MCF 10A (cell line): ENCODE results near the gene PLEKHA5. TPM values are rescaled to one million over a fixed set of nuclear protein-coding genes. Genes with fewer than 3 reads are reported as not detected.

Experiments used
- BruUV-seq: library from RNA; stranded (reverse); fragments of 400-500 nt; replicated peaks from 2 replicates; lab custom pipeline; 2021; lab: Mats Ljungman, UMichigan
- CTCF ChIA-PET: fragments of 300-600 bp; sonication (Branson Sonifier 250); formaldehyde crosslinking; extraction: SDS; loops from one replicate; lab custom pipeline; 2021; ENCODE audit warnings: antibody characterized with exemption, inconsistent platforms; lab: Yijun Ruan, JAX
- POLR2A ChIA-PET: fragments of 300-600, 350-650 bp; sonication (Branson Sonifier 250); formaldehyde crosslinking; extraction: SDS; loops from one replicate; lab custom pipeline; 2020; ENCODE audit warnings: antibody characterized with exemption, inconsistent platforms; lab: Yijun Ruan, JAX
- DNase-seq: peaks from one replicate; pipeline ENCODE4 v3.0.0-alpha.2; 2018; ENCODE audit not compliant: unreplicated experiment
- H3K27ac Mint-ChIP-seq: one replicate; pipeline ENCODE4 v1.8.0; 2022; ENCODE audit warnings: mild to moderate bottlenecking, low read depth, mixed read lengths; ENCODE audit not compliant: unreplicated experiment
- H3K27me3 Mint-ChIP-seq: one replicate; pipeline ENCODE4 v1.8.0; 2022; ENCODE audit warnings: mixed read lengths; ENCODE audit not compliant: insufficient read depth, unreplicated experiment
- H3K36me3 Mint-ChIP-seq: one replicate; pipeline ENCODE4 v1.8.0; 2022; ENCODE audit warnings: mild to moderate bottlenecking, moderate library complexity, mixed read lengths; ENCODE audit not compliant: insufficient read depth, unreplicated experiment
- H3K4me1 Mint-ChIP-seq: one replicate; pipeline ENCODE4 v1.8.0; 2022; ENCODE audit warnings: mixed read lengths; ENCODE audit not compliant: insufficient read depth, unreplicated experiment
- H3K4me3 Mint-ChIP-seq: one replicate; pipeline ENCODE4 v1.8.0; 2022; ENCODE audit warnings: mild to moderate bottlenecking, moderate library complexity, mixed read lengths; ENCODE audit not compliant: unreplicated experiment
- H3K9me3 Mint-ChIP-seq: one replicate; pipeline ENCODE4 v1.8.0; 2022; ENCODE audit warnings: mixed read lengths; ENCODE audit not compliant: unreplicated experiment
- CTCF ChIP-seq: fragments of 200-600 bp; IDR thresholded peaks from one replicate; pipeline ENCODE4 v1.8.0; 2022; ENCODE audit warnings: antibody characterized with exemption, mild to moderate bottlenecking; ENCODE audit not compliant: unreplicated experiment
- intact Hi-C: fragments of 100-400 bp; cut with micrococcal nuclease; formaldehyde crosslinking; loops from 2 replicates; pipeline ENCODE4 v1.14.1; 2022
- total RNA-seq: library from RNA; stranded (reverse); gene quantifications from 2 replicates; pipeline ENCODE4 v1.2.3, GENCODE V29; 2022

Gene PLEKHA5
- total RNA-seq, 1 experiment from 2014 or later, result 25.2 TPM

GRCh38 chr12:19127270-19127669, 2.3 kb upstream of the PLEKHA5 start:
- ChIA-PET CTCF (interaction anchor here (0.7 to 2.4 kb wide), 4 partner anchors 9 to 698 kb away, joined by 3 to 10 read pairs (median 4); no protein-coding TSS in a partner anchor), POLR2A (interaction anchor here (0.6 to 2.2 kb wide), 4 partner anchors 9 to 262 kb away, joined by 3 to 20 read pairs (median 3); no protein-coding TSS in a partner anchor)
- Mint-ChIP-seq H3K4me3 (no peak overlapping the region), H3K27ac (no peak overlapping the region), H3K27me3 (no peaks in the 10 kb centered on the region), H3K4me1 (peaks cover 15% of the 10 kb centered on the region), H3K36me3 (peaks cover under 1% of the 10 kb centered on the region), H3K9me3 (peaks cover 14% of the 10 kb centered on the region)
- intact Hi-C loops, result no loop called here
- no peak for TF ChIP-seq CTCF
- no TSS peak for BruUV-seq
- DNase-seq, result no peak

GRCh38 chr12:19128485-19128884, 1.0 kb upstream of the PLEKHA5 start:
- peaks cover 7% of the 10 kb centered on the region for H3K36me3 Mint-ChIP-seq
- ChIA-PET CTCF (interaction anchor here (0.6 to 2.4 kb wide), 7 partner anchors 8 to 699 kb away, joined by 3 to 10 read pairs (median 4); no protein-coding TSS in a partner anchor), POLR2A (interaction anchor here (0.6 to 2.2 kb wide), 8 partner anchors 9 to 264 kb away, joined by 3 to 20 read pairs (median 3); no protein-coding TSS in a partner anchor)
- H3K27ac Mint-ChIP-seq, result peak overlapping the region; percentile 63
- intact Hi-C loops, result no loop called here
- H3K27me3 Mint-ChIP-seq, result no peaks in the 10 kb centered on the region
- TF ChIP-seq CTCF, result no peak
- no TSS peak for BruUV-seq
- peaks cover 15% of the 10 kb centered on the region for H3K4me1 Mint-ChIP-seq
- H3K4me3 Mint-ChIP-seq, result peak overlapping the region; percentile 88
- DNase-seq, result no peak
- peaks cover 14% of the 10 kb centered on the region for H3K9me3 Mint-ChIP-seq

- Mint-ChIP-seq H3K36me3 (peaks cover 7% of the 10 kb centered on the region), H3K4me1 (peaks cover 15% of the 10 kb centered on the region), H3K27me3 (no peaks in the 10 kb centered on the region), H3K27ac (peak overlapping the region; percentile 63), H3K9me3 (peaks cover 14% of the 10 kb centered on the region), H3K4me3 (peak overlapping the region; percentile 88)
- POLR2A ChIA-PET, result interaction anchor here (0.6 to 2.2 kb wide), 7 partner anchors 9 to 264 kb away, joined by 3 to 20 read pairs (median 3); no protein-coding TSS in a partner anchor
- CTCF ChIA-PET, result interaction anchor here (0.6 to 2.4 kb wide), 7 partner anchors 9 to 700 kb away, joined by 3 to 10 read pairs (median 3); no protein-coding TSS in a partner anchor
- no TSS peak for BruUV-seq
- TF ChIP-seq CTCF, result no peak
- peak; percentile 23 for DNase-seq
- intact Hi-C loops, result no loop called here
Measured at GRCh38 chr12:19129122-19129485, 429 bp upstream of the PLEKHA5 start.

- H3K27me3 Mint-ChIP-seq, result no peaks in the 10 kb centered on the region
- TF ChIP-seq CTCF, result no peak
- ChIA-PET CTCF (interaction anchor here (0.6 to 3.1 kb wide), 16 partner anchors 9 to 615 kb away, joined by 3 to 16 read pairs (median 3); no protein-coding TSS in a partner anchor), POLR2A (interaction anchor here (0.6 to 3.9 kb wide), 20 partner anchors 9 to 868 kb away, joined by 3 to 47 read pairs (median 3); no protein-coding TSS in a partner anchor)
- no TSS peak for BruUV-seq
- peak overlapping the region; percentile 63 for H3K27ac Mint-ChIP-seq
- intact Hi-C loops, result loop anchor here (1.0 to 2.0 kb wide), 5 partner anchors 34 to 880 kb away; no protein-coding TSS in a partner anchor
- H3K4me3 Mint-ChIP-seq, result peak overlapping the region; percentile 88
- peaks cover 14% of the 10 kb centered on the region for H3K9me3 Mint-ChIP-seq
- peaks cover 20% of the 10 kb centered on the region for H3K4me1 Mint-ChIP-seq
- peaks cover 13% of the 10 kb centered on the region for H3K36me3 Mint-ChIP-seq
- DNase-seq, result peak; percentile 39
Measured at GRCh38 chr12:19130224-19131024, 891 bp downstream of the PLEKHA5 start.
